Right atrium auricular region (tissue), 2 donors: ENCODE measurements around the gene PTBP3. TPM values are rescaled to one million over a fixed set of nuclear protein-coding genes. Genes with fewer than 3 reads are reported as not detected.
"Not testable (repeated sequence)": the region's sequence is repeated elsewhere in the genome, so short reads cannot be mapped to it uniquely, and the experiment has no call there.

Source experiments
- DNase-seq: peaks from one replicate; pipeline ENCODE4 v3.0.0-alpha.2; 2019; ENCODE audit warnings: low spot score
- H3K27ac ChIP-seq, 2 donors: fragments of 200-600 bp; sonication (generic); 1 replicate in 1 of 2; 2 replicates in 1 of 2; pipeline ENCODE4 v1.5.1; 2016 to 2019
- H3K27me3 ChIP-seq, 2 donors: fragments of 200-600 bp; sonication (generic); one replicate each; pipeline versions ENCODE4 v1.5.1 to v1.6.0; 2017 to 2019
- H3K36me3 ChIP-seq: fragments of 200-600 bp; sonication (generic); one replicate; pipeline ENCODE4 v1.5.1; 2016
- H3K4me1 ChIP-seq, 2 donors: fragments of 200-600 bp; sonication (generic); one replicate each; pipeline versions ENCODE4 v1.5.1 to v1.6.0; 2017 to 2019
- H3K4me3 ChIP-seq, 2 donors: fragments of 200-600 bp; sonication (generic); 1 replicate in 1 of 2; 2 replicates in 1 of 2; pipeline ENCODE4 v1.5.1; 2017 to 2019; ENCODE audit warnings: mild to moderate bottlenecking in 1 of 2, moderate library complexity in 1 of 2
- H3K9me3 ChIP-seq, 2 donors: fragments of 200-600 bp; sonication (generic); one replicate each; pipeline ENCODE4 v1.5.1; 2019
- CTCF ChIP-seq, 2 donors: fragments of 200-600 bp; sonication (generic); IDR thresholded peaks; one replicate each; pipeline ENCODE4 v1.5.1; 2019; ENCODE audit warnings: antibody characterized with exemption in 2 of 2
- total RNA-seq, 2 donors: library from RNA; depleted of rRNA; stranded (reverse); fragments of >200 nt; gene quantifications; one replicate each; pipeline ENCODE4 v1.1.0, GENCODE V29; 2016

The PTBP3 gene
- total RNA-seq, 2 donors from 2014 or later: 11.6 to 18.2 TPM

GRCh38 chr9:112203536-112203935 is 129.9 kb downstream of the PTBP3 start:
- DNase-seq: no peak
- no peaks in the 10 kb centered on the region for H3K27me3 ChIP-seq
- H3K27ac ChIP-seq: no peak overlapping the region
- no peak overlapping the region for H3K4me3 ChIP-seq
- peaks cover 0 to 15% of the 10 kb centered on the region in 2 donors for H3K9me3 ChIP-seq
- no peak for TF ChIP-seq CTCF (IDR thresholded peaks at IDR 0.05)
- no peaks in the 10 kb centered on the region for H3K4me1 ChIP-seq
- peaks cover 6% of the 10 kb centered on the region for H3K36me3 ChIP-seq

- Histone ChIP-seq H3K4me3 (no peak overlapping the region), H3K27ac (no peak overlapping the region), H3K36me3 (no peaks in the 10 kb centered on the region), H3K4me1 (no peaks in the 10 kb centered on the region), H3K9me3 (no peaks in the 10 kb centered on the region), H3K27me3 (no peaks in the 10 kb centered on the region)
- DNase-seq: no peak
- no peak for TF ChIP-seq CTCF (IDR thresholded peaks at IDR 0.05)
Measured at GRCh38 chr9:112200711-112201110, 132.7 kb downstream of the PTBP3 start.

- no peak overlapping the region for H3K4me3 ChIP-seq
- no peak overlapping the region for H3K27ac ChIP-seq
- no peaks in the 10 kb centered on the region for H3K9me3 ChIP-seq
- H3K4me1 ChIP-seq: peaks cover 0 to 7% of the 10 kb centered on the region in 2 donors
- H3K27me3 ChIP-seq: no peaks in the 10 kb centered on the region
- no peaks in the 10 kb centered on the region for H3K36me3 ChIP-seq
- DNase-seq: no peak
- no peak for TF ChIP-seq CTCF (IDR thresholded peaks at IDR 0.05)
Measured at GRCh38 chr9:112198646-112199045, 134.8 kb downstream of the PTBP3 start.

- H3K4me1 ChIP-seq: peaks cover 0 to 7% of the 10 kb centered on the region in 2 donors
- H3K27ac ChIP-seq: peak overlapping the region; percentile 30 to 72
- H3K27me3 ChIP-seq: no peaks in the 10 kb centered on the region
- TF ChIP-seq CTCF (IDR thresholded peaks at IDR 0.05): no peak
- no peaks in the 10 kb centered on the region for H3K36me3 ChIP-seq
- no peak for DNase-seq
- H3K9me3 ChIP-seq: no peaks in the 10 kb centered on the region
- no peak overlapping the region for H3K4me3 ChIP-seq
Measured at GRCh38 chr9:112194969-112195431, 138.4 kb downstream of the PTBP3 start.

GRCh38 chr9:112193572-112194288 is 139.7 kb downstream of the PTBP3 start:
- DNase-seq: no peak
- Histone ChIP-seq H3K4me3 (no peak overlapping the region), H3K27me3 (no peaks in the 10 kb centered on the region), H3K4me1 (peaks cover 0 to 7% of the 10 kb centered on the region in 2 donors), H3K9me3 (no peaks in the 10 kb centered on the region), H3K27ac (peak overlapping the region; percentile 30 to 72), H3K36me3 (no peaks in the 10 kb centered on the region)
- no peak for TF ChIP-seq CTCF (IDR thresholded peaks at IDR 0.05)

GRCh38 chr9:112190320-112190719 is 143.1 kb downstream of the PTBP3 start:
- H3K4me3 ChIP-seq, H3K36me3 ChIP-seq, H3K9me3 ChIP-seq, H3K27ac ChIP-seq, H3K27me3 ChIP-seq, H3K4me1 ChIP-seq, DNase-seq: not testable (repeated sequence)
